Ureter (tissue), 1 donor: ENCODE data around the gene ZNF227. TPM values are rescaled to one million over a fixed set of nuclear protein-coding genes. Genes with fewer than 3 reads are reported as not detected.
"Not testable (repeated sequence)": the region's sequence is repeated elsewhere in the genome, so short reads cannot be mapped to it uniquely, and the experiment has no call there.

Experiments
- DNase-seq: peaks from one replicate; pipeline ENCODE4 v3.0.0-alpha.2; 2020; ENCODE audit warnings: low spot score
- total RNA-seq: library from RNA; stranded (reverse); gene quantifications from one replicate; pipeline ENCODE4 v1.2.4, GENCODE V29; 2023
- donor health status: DM: yes; HTN: yes; CAD: no.

Gene ZNF227
- 22.4 TPM for total RNA-seq

DNA sequence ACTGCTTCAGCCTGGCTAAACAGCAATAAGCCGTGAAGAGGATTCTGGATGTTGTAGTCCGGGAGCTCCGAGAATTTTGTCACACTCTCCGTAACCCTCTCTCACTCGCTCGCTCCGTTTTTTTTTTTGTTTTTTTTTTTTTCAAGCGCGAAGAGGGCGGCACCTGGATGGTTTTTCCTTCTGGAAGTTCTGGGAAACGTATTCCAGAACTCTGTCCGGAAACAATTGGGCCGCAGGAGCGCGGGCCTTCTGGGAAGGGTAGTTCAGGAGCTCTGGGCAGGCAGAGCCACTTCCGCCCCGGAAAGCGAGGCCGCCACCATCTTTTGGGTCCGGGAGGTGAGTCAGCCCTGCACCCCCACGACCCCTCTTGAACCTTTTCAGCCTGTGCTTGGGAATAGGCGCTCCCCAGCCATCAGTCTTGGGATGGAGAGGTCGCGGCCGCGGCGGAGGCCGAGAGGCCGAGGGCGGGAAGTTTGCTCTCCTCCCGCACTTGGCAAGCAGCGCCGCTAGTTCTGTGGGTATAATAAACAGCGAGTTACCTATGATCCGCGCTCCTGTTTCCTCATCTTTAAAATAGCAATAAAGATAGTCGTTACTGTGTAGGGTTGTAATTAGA lies at the start of gene ZNF227:
Gene ZNF227 (plus strand): TSS at position 283 of the 616 bp plus-strand sequence. CDS start 5,261 bp downstream, outside the sequence.
- peak; percentile 92 for DNase-seq

DNA sequence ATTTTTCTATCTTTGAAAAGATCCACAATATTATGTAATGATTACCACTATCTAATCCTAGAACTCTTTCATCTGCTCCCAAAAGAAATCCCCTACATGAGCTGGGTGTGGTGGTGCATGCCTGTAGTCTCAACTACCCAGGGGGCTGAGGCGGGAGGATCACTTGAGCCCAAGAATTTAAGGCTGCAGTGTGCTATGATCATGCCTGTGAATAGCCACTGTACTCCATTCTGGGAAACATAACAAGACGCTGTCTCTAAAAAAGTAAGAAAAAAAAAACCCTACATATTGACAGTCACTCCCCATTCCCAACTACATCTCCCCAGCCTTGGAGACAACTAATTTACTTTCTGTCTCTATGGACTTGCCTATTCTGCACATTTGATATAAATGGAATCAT lies 48.5 kb upstream of the ZNF227 start:
- DNase-seq, result no peak

DNA sequence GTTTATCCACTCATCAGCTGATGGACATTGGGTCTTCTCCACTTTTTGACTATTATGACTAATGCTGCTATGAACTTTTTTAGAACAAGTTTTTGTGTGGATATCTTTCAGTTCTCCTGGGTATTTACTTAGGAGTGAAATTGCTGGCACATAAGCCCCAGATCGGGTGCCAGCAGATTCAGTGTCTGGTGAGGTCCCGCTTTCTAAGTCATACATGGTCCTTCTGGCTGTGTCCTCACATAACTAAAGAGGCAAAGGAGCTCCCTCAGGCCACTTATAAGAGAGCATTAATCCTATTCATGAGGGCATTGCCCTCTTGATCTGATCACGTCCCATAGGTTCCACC lies 48.0 kb upstream of the ZNF227 start:
- DNase-seq, result no peak

DNA sequence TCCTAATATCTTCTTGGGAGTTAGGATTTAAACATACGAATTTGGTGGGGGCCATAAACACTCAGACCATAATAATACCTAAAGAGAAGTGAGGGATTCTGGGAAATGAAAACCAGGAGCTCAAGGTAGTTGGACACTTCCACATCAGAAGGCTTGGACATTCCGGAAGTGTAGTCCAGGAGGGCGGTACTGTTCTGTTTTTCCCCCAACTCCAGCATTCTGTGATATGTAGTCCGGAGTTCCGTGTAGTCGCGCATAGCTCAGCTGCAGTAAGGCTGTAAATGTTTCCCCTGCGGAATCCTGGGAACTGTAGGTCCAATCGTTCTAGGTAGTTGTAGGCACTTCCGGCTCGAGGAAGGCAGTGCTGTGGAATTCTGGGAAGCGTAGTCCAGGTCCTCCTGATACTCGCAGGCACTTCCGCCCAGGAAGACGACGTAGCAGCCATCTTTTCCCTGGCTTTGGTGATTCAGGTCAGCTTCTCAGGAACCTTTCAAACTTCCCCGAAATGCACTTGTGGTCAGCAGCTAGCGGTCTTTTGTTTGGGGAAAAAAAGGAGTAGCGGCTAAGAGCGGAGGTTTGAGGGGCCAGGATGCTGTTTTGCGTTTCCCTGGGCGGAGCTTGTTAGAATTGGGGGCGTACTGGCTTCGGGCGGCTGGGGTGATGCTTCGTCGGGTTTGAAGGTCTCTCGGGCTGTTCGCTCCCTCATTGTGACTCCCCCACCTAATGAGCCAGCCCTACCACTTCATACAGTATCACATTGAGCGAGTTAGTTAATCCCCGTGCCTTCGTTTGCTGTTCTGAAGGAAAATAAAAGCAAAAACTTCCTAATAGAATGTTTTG lies 47.4 kb upstream of the ZNF227 start, which contains the start of gene ZNF226:
Gene ZNF226 (plus strand): TSS at position 428 of the 840 bp plus-strand sequence. CDS start 4,981 bp downstream, outside the sequence.
- DNase-seq, result peak; percentile 91

DNA sequence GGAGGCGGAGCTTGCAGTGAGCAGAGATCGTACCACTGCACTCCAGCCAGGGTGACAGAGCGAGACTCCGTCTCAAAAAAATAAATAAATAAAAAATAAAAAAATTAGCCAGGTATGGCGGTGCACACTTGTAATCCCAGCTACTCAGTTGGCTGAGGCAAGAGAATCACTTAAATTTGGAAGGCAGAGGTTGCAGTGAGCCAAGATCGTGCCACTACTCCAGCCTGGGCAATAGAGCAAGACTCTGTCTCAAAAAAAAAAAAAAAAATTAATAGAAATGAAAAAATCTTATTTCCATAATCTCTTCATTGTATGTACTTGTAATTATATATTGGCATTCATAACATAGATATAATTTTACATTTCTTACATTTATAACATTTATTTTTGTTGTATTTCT lies 41.7 kb upstream of the ZNF227 start:
- not testable (repeated sequence) for DNase-seq

DNA sequence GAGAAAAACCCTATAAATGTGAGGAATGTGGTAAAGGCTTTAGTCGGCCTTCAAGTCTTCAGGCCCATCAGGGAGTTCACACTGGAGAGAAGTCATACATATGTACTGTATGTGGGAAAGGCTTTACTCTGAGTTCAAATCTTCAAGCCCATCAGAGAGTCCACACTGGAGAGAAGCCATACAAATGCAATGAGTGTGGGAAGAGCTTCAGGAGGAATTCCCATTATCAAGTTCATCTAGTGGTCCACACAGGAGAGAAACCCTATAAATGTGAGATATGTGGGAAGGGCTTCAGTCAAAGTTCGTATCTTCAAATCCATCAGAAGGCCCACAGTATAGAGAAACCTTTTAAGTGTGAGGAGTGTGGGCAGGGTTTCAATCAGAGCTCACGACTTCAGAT lies 35.7 kb upstream of the ZNF227 start:
- DNase-seq, result no peak

DNA sequence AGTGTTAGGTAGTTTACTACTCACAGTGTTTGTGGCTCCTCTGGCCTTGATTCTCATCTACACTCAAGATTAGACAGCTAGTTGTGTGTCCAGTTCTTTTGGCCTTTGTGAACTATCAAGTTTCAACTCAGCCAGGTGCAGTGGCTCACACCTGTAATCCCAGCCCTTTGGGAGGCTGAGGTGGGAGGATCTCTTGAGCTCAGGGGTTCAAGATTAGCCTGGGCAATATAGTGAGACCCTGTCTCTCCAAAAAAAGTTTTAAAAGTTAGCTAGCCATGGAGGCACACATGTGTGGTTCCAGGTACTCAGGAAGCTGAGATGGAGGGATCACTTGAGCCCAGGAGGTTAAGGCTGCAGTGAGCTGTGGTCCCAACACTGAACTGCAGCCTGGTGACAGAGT lies 31.4 kb upstream of the ZNF227 start:
- no peak for DNase-seq

DNA sequence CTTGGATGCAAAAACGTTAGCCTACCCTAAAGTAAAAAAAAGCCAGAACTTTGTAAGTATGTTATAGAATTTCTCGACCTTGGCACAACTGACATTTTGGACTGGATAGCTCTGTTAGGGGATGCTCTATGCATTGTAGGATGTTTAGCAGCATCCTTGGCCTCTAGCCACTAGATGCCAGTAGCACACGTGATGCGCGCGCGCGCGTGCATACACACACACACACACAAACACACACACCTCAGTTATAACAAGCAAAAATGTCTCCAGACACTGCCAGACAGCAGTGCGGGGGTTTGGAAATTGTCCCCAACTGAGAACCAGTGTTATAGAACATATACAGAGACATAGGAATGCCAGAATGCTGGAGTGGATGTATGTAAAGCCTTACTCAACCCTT lies 30.2 kb upstream of the ZNF227 start:
- DNase-seq, result no peak

DNA sequence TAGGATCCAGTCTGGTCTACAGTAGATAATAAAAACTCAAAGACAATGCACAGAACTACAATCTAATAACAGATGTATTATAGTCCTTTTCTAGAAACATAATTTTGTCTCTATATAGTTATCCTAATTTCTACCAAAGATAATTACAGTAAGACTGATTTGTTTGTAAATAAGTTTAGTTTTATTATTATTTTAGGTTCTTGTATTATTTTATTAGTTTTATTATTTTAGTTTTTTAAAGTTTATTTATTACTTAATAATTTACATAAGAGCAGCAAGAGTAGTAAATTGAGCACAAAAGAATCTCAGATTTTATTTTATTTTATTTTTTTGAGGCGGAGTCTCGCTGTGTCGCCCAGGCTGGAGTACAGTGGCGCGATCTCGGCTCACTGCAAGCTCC lies 22.3 kb upstream of the ZNF227 start:
- DNase-seq, result no peak

DNA sequence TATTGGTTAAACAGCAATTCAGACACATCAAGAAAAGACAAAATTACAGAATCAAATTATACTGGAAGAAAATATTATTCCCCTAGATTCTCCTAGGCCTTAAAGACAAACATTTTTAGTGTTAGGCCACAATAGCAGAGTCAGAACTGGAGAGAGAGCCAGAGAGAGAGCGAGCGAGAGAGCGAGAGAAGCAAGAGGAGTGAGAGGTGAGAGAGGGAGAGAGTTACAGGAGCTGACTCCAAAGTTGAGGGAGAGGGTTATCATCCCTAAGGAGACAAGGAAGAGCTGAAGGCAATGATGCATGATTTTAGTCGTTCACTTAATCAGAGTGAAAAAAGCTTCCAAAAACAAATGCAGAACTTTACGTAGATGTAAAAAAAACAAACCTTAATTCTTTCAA lies 20.2 kb upstream of the ZNF227 start:
- DNase-seq, result no peak

DNA sequence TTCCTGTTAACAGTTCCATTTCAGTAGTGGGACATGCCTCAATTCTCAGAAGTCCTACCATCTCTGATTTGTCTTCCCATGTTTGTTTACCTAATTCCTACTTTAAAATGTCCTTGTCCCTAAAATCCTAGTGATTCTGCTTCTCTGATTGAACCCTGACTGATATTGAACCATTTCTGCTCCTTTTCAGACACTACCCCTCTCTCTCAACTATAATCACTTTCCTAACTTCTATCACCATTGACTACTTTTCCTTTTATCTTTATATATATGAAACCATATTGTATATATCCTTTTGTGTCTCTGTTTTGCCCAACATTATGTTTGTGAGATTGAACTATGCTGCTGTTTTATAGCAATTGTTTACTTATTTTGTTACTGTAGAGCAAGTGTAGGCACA lies 15.6 kb upstream of the ZNF227 start:
- DNase-seq, result no peak

DNA sequence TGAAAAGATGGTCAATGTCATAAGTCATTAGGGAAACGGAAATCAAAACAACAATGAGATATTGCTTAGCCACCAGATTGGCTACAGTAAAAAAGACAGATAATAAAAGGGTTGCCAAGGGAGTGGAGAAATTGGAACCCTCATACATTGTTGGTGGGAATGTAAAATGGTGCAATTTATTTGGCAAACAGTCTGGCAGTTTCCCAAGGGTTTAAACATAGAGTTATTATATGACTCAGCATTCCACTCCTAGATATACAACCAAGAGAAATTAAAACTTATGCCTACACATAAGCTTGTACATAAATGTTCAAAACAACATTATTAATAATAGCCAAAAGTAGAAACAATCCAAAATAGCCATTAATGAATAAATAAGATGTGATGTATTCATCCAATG lies 9.9 kb upstream of the ZNF227 start:
- no peak for DNase-seq

DNA sequence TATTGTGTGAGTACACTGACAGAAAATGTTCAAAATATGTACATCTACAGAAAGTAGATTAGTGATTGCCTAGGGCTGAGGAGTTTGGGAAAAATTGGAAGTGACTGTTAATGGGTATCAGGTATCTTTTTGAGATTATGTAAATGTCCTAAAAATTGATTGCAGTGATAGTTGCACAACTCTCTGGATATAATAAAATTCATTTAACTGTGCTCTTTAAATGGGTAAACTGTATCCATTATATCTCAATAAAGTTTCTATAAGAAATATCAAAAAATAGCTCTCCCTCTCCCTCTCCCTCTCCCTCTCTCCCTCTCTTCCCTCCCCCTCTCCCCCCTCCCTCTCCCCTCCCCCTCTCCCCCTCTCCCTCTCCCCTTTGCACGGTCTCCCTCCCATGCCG lies 9.4 kb upstream of the ZNF227 start:
- DNase-seq, result no peak

DNA sequence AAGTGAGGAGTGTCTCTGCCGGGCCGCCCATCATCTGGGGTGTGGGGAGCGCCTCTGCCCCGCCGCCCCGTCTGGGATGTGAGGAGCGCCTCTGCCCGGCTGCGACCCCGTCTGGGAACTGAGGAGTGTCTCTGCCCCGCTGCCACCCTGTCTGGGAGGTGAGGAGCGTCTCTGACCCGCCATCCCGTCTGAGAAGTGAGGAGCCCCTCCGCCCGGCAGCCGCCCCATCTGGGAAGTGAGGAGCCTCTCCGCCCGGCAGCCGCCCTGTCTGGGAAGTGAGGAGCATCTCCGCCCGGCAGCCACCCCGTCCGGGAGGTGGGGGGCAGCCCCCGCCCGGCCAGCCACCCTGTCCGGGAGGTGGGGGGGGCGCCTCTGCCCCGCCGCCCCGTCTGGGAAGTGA lies 8.5 kb upstream of the ZNF227 start:
- not testable (repeated sequence) for DNase-seq

DNA sequence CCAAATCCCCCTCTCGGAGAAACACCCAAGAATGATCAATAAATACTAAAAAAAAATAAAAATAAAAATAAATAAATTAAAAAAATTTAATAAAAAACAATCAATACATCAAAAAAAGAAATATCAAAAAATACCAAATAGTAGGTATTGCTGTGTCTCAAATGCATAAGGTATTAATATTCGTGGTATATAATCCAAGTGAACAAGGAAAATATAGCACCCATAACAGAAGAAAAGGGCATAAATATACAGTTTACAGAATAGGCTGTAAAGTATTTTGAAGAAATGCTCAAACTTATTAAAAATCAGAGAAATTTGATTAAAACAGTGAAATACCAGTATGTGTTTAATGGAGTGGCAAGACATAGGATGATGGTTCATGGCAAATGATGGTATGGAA lies 7.6 kb upstream of the ZNF227 start:
- no peak for DNase-seq

DNA sequence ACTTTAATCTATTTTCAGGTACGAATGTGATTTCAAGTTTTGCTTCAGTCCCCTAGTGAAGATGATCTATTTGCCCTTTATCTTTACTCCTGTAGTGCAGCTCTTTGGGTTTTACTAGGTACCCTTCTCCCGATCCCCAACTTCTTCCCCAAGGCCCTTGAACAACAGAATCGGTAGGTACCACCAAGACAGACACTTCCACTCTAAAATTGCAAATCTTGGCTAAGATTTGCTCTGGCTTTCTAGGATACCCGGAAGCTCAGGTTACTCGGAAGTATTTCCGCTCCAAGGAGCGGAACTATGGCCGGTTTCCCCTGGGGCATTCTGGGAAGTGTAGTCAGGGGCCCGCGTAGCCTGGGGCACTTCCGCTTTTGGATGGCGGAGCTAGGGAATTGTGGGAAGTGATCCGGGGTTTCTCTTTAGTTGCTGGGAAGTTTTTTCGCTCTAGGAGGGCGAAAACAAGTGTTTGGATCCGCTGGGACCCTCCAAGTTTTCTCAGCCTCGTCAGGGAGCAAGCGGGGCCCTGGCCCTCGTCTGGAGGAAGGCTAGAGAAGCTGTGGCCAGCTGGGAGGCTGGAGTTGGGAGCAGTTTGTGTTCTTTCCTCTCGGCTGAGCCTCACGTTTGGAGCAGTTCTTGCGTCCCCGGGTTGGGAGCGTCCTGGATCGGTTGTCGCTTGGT lies 5.1 kb upstream of the ZNF227 start:
- peak; percentile 91 for DNase-seq

DNA sequence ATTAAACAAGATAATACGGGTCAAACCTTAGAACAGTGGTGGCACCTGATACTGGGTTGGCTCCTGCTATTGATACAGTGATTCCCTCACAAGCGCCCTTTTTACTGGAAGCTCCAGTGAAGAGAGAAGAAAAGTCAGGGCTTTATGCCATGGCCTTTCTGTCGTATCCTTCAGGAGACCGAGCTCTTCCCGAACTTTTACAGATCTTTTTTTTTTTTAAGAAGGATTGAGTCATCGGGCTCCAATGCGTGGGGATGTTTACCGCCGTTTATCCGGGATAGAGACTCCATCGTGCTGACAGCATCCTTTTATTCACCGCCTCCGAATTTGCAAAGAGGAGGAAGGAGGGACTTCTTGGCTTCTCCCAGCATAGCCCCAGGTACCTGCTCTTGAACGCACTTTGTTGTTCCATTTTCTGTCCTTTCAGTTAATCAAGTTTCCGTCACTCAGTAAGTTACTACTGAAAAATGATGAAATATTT lies 574 bp downstream of the ZNF227 start:
- DNase-seq, result no peak

DNA sequence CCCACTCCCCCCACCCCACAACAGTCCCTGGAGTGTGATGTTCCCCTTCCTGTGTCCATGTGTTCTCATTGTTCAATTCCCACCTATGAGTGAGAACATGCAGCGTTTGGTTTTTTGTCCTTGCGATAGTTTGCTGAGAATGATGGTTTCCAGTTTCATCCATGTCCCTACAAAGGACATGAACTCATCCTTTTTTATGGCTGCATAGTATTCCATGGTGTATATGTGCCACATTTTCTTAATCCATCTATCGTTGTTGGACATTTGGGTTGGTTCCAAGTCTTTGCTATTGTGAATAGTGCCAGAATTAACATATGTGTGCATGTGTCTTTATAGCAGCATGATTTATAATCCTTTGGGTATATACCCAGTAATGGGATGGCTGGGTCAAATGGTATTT lies 7.6 kb downstream of the ZNF227 start:
- DNase-seq, result not testable (repeated sequence)

DNA sequence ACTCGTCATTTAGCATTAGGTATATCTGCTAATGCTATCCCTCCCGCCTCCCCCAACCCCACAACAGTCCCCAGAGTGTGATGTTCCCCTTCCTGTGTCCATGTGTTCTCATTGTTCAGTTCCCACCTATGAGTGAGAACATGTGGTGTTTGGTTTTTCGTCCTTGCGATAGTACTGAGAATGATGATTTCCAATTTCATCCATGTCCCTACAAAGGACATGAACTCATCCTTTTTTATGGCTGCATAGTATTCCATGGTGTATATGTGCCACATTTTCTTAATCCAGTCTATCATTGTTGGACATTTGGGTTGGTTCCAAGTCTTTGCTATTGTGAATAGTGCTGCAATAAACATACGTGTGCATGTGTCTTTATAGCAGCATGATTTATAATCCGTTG lies 8.4 kb downstream of the ZNF227 start:
- DNase-seq, result not testable (repeated sequence)

DNA sequence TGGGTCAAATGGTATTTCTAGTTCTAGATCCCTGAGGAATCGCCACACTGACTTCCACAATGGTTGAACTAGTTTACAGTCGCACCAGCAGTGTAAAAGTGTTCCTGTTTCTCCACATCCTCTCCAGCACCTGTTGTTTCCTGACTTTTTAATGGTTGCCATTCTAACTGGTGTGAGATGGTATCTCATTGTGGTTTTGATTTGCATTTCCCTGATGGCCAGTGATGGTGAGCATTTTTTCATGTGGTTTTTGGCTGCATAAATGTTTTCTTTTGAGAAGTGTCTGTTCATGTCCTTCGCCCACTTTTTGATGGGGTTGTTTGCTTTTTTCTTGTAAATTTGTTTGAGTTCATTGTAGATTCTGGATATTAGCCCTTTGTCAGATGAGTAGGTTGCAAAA lies 9.0 kb downstream of the ZNF227 start:
- not testable (repeated sequence) for DNase-seq

DNA sequence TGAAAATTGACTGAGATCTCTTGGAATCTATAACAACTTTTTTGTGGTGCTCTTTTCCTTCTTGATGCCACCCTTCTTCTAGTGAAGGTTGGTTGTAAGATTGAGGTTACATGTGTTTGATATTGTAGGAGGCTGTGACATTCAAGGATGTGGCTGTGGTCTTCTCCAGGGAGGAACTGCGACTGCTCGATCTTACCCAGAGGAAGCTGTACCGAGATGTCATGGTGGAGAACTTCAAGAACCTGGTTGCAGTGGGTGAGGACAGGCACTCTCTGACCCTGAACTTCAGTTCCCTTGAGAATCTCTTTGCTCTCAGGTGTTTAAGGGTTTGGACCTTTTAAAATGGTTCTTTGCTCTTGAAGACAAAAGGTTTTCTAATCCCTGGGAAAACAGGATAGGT lies 16.0 kb downstream of the ZNF227 start:
- DNase-seq, result no peak

DNA sequence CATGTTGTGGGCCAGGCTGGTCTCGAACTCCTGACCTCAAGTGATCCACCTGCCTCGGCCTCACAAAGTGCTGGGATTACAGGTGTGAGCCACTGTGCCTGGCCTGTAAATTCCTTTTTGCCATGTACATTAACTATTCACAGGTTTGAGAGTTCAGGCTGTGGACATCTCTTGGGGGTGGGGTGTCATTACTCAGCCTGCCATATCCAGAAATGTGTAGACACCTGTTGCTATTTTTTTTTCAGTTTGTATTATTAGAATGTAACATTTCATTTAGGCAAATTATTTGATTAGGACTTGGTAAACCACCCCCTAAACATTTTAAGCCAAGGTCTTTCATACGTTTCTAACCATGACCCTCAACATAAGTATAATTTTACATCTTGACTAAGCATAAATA lies 20.5 kb downstream of the ZNF227 start:
- DNase-seq, result no peak

DNA sequence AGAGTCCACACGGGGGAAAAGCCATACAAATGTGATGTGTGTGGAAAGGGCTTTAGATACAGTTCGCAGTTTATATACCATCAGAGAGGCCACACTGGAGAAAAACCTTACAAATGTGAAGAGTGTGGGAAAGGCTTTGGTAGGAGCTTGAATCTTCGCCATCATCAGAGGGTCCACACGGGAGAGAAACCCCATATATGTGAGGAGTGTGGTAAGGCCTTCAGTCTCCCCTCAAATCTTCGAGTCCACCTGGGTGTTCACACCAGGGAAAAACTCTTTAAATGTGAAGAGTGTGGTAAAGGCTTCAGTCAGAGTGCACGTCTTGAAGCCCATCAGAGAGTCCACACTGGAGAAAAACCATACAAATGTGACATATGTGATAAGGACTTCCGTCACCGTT lies 24.1 kb downstream of the ZNF227 start:
- no peak for DNase-seq
